DND-41 (cell line): ENCODE measurements around the gene FTO.

Experiments used
- EZH2 ChIP-seq: IDR thresholded peaks from 3 replicates; pipeline ENCODE4 v1.6.1; 2012; ENCODE audit warnings: borderline replicate concordance, low read depth, mild to moderate bottlenecking, moderate library complexity, low read length, inconsistent platforms; ENCODE audit not compliant: severe bottlenecking
- TF ChIP-seq, protein P1 (sequence below): IDR thresholded peaks from 2 replicates; pipeline ENCODE4 v1.5.1; 2012; ENCODE audit warnings: borderline replicate concordance, low read length, moderate library complexity, mild to moderate bottlenecking; ENCODE audit not compliant: poor library complexity, severe bottlenecking; ENCODE audit errors: extremely low read depth

DNA sequence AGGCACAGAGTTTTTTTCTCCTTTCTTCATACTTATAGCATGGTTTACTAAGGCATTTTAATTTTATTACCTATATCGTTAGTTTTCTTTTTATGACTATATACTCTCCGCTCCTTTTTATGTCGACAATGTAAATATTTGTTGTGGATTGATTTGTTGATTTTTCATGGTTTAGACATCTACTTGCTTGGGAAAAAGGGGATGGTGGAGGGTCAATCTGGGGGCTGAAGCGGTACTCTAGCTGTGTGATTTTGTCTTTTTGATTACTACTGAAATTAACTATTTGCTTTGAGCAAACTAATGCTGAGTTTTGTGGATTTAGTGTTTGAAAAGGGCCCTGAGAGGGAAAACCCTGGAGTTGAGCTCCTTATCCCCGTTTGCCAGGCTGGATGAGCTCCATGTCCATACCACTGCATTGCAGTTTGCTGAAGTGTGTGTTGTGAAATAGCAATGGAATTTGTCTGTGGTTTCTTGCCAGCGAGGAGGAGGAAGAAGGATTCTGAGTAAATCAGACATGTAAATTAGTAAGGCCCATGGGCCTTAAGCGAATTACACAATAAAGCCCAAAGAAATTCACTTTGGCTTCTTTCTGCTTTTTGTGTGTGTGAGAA lies 72.0 kb downstream of the FTO start:
- TF ChIP-seq, protein P1, sequence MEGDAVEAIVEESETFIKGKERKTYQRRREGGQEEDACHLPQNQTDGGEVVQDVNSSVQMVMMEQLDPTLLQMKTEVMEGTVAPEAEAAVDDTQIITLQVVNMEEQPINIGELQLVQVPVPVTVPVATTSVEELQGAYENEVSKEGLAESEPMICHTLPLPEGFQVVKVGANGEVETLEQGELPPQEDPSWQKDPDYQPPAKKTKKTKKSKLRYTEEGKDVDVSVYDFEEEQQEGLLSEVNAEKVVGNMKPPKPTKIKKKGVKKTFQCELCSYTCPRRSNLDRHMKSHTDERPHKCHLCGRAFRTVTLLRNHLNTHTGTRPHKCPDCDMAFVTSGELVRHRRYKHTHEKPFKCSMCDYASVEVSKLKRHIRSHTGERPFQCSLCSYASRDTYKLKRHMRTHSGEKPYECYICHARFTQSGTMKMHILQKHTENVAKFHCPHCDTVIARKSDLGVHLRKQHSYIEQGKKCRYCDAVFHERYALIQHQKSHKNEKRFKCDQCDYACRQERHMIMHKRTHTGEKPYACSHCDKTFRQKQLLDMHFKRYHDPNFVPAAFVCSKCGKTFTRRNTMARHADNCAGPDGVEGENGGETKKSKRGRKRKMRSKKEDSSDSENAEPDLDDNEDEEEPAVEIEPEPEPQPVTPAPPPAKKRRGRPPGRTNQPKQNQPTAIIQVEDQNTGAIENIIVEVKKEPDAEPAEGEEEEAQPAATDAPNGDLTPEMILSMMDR, result no peak
- no peak for TF ChIP-seq EZH2
